ENCODE results near the gene MYLK4.

DNA sequence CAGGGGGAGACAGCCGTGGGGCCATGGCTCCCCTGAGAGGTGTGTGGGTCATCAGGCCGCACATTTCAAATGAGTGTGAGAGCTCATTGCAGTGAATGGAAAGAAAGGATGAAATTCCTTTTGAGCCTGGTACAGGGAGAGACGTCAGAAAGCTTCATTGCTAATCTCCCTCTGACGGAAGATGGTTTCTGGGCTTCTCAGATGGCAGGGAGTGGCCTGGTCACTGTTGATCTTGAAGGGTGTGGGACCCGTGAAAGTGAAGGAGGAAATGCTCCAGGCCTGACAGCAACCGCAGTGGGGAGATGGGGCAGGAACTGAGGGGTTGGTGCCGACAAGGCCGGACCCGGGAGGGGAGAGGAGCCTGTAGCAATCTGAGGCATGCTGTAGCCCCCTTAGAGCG, 127.4 kb downstream of the MYLK4 start:
- TF ChIP-seq, protein P1, sequence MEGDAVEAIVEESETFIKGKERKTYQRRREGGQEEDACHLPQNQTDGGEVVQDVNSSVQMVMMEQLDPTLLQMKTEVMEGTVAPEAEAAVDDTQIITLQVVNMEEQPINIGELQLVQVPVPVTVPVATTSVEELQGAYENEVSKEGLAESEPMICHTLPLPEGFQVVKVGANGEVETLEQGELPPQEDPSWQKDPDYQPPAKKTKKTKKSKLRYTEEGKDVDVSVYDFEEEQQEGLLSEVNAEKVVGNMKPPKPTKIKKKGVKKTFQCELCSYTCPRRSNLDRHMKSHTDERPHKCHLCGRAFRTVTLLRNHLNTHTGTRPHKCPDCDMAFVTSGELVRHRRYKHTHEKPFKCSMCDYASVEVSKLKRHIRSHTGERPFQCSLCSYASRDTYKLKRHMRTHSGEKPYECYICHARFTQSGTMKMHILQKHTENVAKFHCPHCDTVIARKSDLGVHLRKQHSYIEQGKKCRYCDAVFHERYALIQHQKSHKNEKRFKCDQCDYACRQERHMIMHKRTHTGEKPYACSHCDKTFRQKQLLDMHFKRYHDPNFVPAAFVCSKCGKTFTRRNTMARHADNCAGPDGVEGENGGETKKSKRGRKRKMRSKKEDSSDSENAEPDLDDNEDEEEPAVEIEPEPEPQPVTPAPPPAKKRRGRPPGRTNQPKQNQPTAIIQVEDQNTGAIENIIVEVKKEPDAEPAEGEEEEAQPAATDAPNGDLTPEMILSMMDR (IDR thresholded peaks at IDR 0.05) = no peak
- TF ChIP-seq POLR2A (IDR thresholded peaks at IDR 0.05) (no peak), EP300 (IDR thresholded peaks at IDR 0.05; ENCODE audit: low read depth) (no peak), POLR2AphosphoS5 (IDR thresholded peaks at IDR 0.05) (no peak)

All from transverse colon (tissue), 4 donors.